Hepatocyte (in vitro differentiated cells): ENCODE measurements around the gene ENPP6. TPM values are rescaled to one million over a fixed set of nuclear protein-coding genes. Genes with fewer than 3 reads are reported as not detected.

ENCODE experiments used
- DNase-seq: peaks from one replicate; pipeline ENCODE4 v3.0.0-alpha.2; 2016; ENCODE audit warnings: low spot score
- H2AFZ ChIP-seq: fragments of 200-600 bp; sonication (generic); 2 replicates; pipeline ENCODE4 v1.6.0; 2016; ENCODE audit warnings: antibody characterized with exemption, mild to moderate bottlenecking
- H3K27ac ChIP-seq: fragments of 200-600 bp; sonication (generic); 2 replicates; pipeline ENCODE4 v1.5.1; 2016; ENCODE audit warnings: mild to moderate bottlenecking
- H3K27me3 ChIP-seq: fragments of 200-600 bp; sonication (generic); 2 replicates; pipeline ENCODE4 v1.6.1; 2016
- H3K36me3 ChIP-seq: fragments of 200-600 bp; sonication (generic); replicated peaks from 2 replicates; pipeline ENCODE4 v1.5.1; 2016; ENCODE audit warnings: low read depth; ENCODE audit not compliant: insufficient read depth
- H3K4me1 ChIP-seq: fragments of 200-600 bp; sonication (generic); 2 replicates; pipeline ENCODE4 v1.5.1; 2016; ENCODE audit warnings: mild to moderate bottlenecking, moderate library complexity; ENCODE audit not compliant: insufficient read depth
- H3K4me2 ChIP-seq: fragments of 200-600 bp; sonication (generic); 2 replicates; pipeline ENCODE4 v1.6.0; 2016
- H3K4me3 ChIP-seq: fragments of 200-600 bp; sonication (generic); 2 replicates; pipeline ENCODE4 v1.5.1; 2016; ENCODE audit warnings: mild to moderate bottlenecking
- H3K79me2 ChIP-seq: fragments of 200-600 bp; sonication (generic); 2 replicates; pipeline ENCODE4 v1.6.0; 2017; ENCODE audit warnings: mild to moderate bottlenecking
- H3K9me2 ChIP-seq: fragments of 200-600 bp; sonication (generic); replicated peaks from 2 replicates; pipeline ENCODE4 v1.6.0; 2017; ENCODE audit warnings: mild to moderate bottlenecking; ENCODE audit not compliant: insufficient read depth
- H3K9me3 ChIP-seq: fragments of 200-600 bp; sonication (generic); 2 replicates; pipeline ENCODE4 v1.5.1; 2016; ENCODE audit warnings: low read depth, mild to moderate bottlenecking
- H4K20me1 ChIP-seq: fragments of 200-600 bp; sonication (generic); 2 replicates; pipeline ENCODE4 v1.6.0; 2016; ENCODE audit warnings: mild to moderate bottlenecking; ENCODE audit not compliant: insufficient read depth, poor library complexity, severe bottlenecking
- CTCF ChIP-seq: fragments of 200-600 bp; sonication (generic); IDR thresholded peaks from 2 replicates; pipeline ENCODE4 v1.5.1; 2016; ENCODE audit warnings: antibody characterized with exemption, mild to moderate bottlenecking; ENCODE audit not compliant: poor library complexity
- EZH2 ChIP-seq: fragments of 200-600 bp; sonication (generic); IDR thresholded peaks from 2 replicates; pipeline ENCODE4 v1.6.1; 2016; ENCODE audit warnings: antibody characterized with exemption, mild to moderate bottlenecking, borderline replicate concordance
- EZH2phosphoT487 ChIP-seq: fragments of 200-600 bp; sonication (generic); IDR thresholded peaks from one replicate; pipeline ENCODE4 v1.6.1; 2018; ENCODE audit warnings: antibody characterized with exemption, mild to moderate bottlenecking, low read depth, moderate library complexity; ENCODE audit not compliant: unreplicated experiment, severe bottlenecking
- WGBS: methylation state at CpG from one replicate; pipeline ENCODE4 v1.1.6; 2016; ENCODE audit warnings: low lambda C conversion rate; ENCODE audit errors: missing lambda C conversion rate; 5-methylcytosine and 5-hydroxymethylcytosine counted together
- polyA plus RNA-seq: library from polyadenylated mRNA; unstranded; fragments of >200 nt; fragmentation: Nextera tagmentation; extraction: Ambion mirVana; gene quantifications from 2 replicates; pipeline ENCODE4 v1.2.1, GENCODE V29; 2016
- total RNA-seq: library from RNA; depleted of rRNA; stranded (reverse); fragments of >200 nt; gene quantifications from 2 replicates; pipeline ENCODE4 v1.2.3, GENCODE V29; 2014

ENPP6 gene
- total and polyA plus RNA-seq, 2 experiments from 2014 or later, result 0.03 TPM; not detected in 1

GRCh38 chr4:184237612-184238011 lies 19.9 kb upstream of the ENPP6 start:
- TF ChIP-seq EZH2phosphoT487, result no peak
- no peak for TF ChIP-seq CTCF
- no peak for TF ChIP-seq EZH2
- H3K4me2 ChIP-seq, result no peak overlapping the region
- H3K4me3 ChIP-seq, result no peak overlapping the region
- no peak overlapping the region for H2AFZ ChIP-seq
- no peak for DNase-seq
- H3K9me3 ChIP-seq, result no peaks in the 10 kb centered on the region
- no peaks in the 10 kb centered on the region for H3K79me2 ChIP-seq
- peaks cover 6% of the 10 kb centered on the region for H3K4me1 ChIP-seq
- H4K20me1 ChIP-seq, result no peaks in the 10 kb centered on the region
- H3K9me2 ChIP-seq, result no peaks in the 10 kb centered on the region
- 64% methylated on average over 2 of the region's 2 CpGs for WGBS
- no peaks in the 10 kb centered on the region for H3K36me3 ChIP-seq
- no peaks in the 10 kb centered on the region for H3K27me3 ChIP-seq
- H3K27ac ChIP-seq, result no peak overlapping the region

DNA sequence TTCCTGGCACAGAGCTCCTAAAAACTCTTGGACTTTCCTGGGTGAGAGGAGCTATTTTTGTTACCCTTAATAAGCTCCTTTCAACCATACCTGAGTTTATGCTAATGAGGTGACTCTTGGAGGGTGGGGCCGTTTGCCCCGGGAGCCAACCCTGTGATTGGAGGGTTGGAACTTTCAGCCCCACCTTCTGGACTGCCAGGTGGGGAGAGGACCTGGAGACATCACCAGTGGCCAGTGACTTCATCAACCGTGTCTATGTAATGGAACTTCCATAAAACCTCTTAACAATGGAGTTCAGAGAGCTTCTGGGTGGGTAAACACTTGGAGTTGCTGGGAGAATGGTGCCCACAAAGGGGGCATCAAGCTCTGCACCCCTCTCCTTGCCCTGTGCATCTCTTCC lies 17.9 kb upstream of the ENPP6 start:
- Histone ChIP-seq H3K27ac (no peak overlapping the region), H4K20me1 (no peaks in the 10 kb centered on the region), H3K27me3 (no peaks in the 10 kb centered on the region), H3K79me2 (no peaks in the 10 kb centered on the region), H3K9me3 (no peaks in the 10 kb centered on the region), H3K4me2 (no peak overlapping the region), H3K4me3 (no peak overlapping the region), H2AFZ (no peak overlapping the region), H3K9me2 (no peaks in the 10 kb centered on the region), H3K4me1 (peaks cover 14% of the 10 kb centered on the region), H3K36me3 (no peaks in the 10 kb centered on the region)
- no peak for DNase-seq
- WGBS, result 95% methylated on average over 3 of the region's 3 CpGs
- no peak for TF ChIP-seq EZH2phosphoT487
- TF ChIP-seq CTCF, result no peak
- TF ChIP-seq EZH2, result no peak

GRCh38 chr4:184234155-184234554 lies 16.5 kb upstream of the ENPP6 start:
- Histone ChIP-seq H3K4me1 (peaks cover 14% of the 10 kb centered on the region), H3K4me2 (no peak overlapping the region), H3K79me2 (no peaks in the 10 kb centered on the region), H3K9me3 (no peaks in the 10 kb centered on the region), H3K27me3 (no peaks in the 10 kb centered on the region), H3K9me2 (no peaks in the 10 kb centered on the region), H2AFZ (no peak overlapping the region), H3K4me3 (no peak overlapping the region), H3K27ac (no peak overlapping the region), H3K36me3 (no peaks in the 10 kb centered on the region), H4K20me1 (no peaks in the 10 kb centered on the region)
- no peak for DNase-seq
- TF ChIP-seq CTCF (no peak), EZH2 (no peak), EZH2phosphoT487 (no peak)
- WGBS, result 86% methylated on average over 4 of the region's 4 CpGs

DNA sequence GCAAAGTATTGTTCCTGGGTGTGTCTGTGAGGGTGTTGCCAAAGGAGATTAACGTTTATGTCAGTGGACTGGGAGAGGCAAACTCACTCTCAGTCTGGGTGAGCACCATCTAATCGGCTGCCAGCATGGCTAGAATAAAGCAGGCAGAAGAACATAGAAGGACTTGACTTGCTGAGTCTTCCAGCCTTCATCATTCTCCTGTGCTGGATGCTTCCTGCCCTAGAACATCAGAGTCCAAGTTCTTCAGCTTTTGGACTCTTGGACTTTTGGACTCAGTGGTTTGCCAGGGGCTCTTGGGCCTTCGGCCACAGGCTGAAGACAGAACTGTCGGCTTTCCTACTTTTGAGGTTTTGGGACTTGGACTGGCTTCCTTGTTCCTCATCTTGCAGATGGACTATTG lies 15.3 kb upstream of the ENPP6 start:
- Histone ChIP-seq H3K36me3 (no peaks in the 10 kb centered on the region), H4K20me1 (no peaks in the 10 kb centered on the region), H3K4me3 (no peak overlapping the region), H3K9me3 (no peaks in the 10 kb centered on the region), H3K4me1 (peaks cover 10% of the 10 kb centered on the region), H3K79me2 (no peaks in the 10 kb centered on the region), H3K27me3 (no peaks in the 10 kb centered on the region), H3K27ac (peak overlapping the region; percentile 73), H3K9me2 (no peaks in the 10 kb centered on the region), H2AFZ (no peak overlapping the region), H3K4me2 (no peak overlapping the region)
- no peak for DNase-seq
- WGBS, result 84% methylated on average over 4 of the region's 4 CpGs
- TF ChIP-seq EZH2phosphoT487, result no peak
- no peak for TF ChIP-seq CTCF
- no peak for TF ChIP-seq EZH2
